ENCODE measurements around the gene NOTCH1.

The NOTCH1 gene

DNA sequence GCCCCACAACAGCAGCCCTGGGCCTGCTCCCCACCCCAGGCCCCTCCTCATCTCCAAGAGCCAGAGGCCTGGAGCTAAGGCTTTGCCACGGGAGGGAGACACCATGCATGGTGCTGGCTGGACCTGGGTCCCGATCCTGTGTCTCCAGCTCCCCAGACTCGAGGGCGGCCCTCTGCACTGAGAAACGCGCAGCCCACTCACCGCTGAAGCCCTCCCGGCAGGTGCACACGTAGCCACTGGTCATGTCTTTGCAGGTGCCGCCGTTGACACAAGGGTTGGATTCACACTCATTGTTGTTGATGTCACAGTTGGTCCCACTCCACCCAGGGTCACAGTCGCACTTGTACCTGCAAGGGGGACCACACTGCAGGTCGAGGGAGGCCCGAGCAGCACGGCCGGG is 32.7 kb downstream of the NOTCH1 start:
- H4K5ac ChIP-seq (ENCODE audit: low read length), result no peak overlapping the region
- no peak overlapping the region for H4K8ac ChIP-seq (ENCODE audit: low read depth, low read length)
- no peaks in the 10 kb centered on the region for H3K27me3 ChIP-seq (ENCODE audit: insufficient read depth, low read length, poor library complexity)
- H2AK5ac ChIP-seq (ENCODE audit: low read length), result no peak overlapping the region
- no peak overlapping the region for H3K4me2 ChIP-seq (ENCODE audit: low read length)
- no peaks in the 10 kb centered on the region for H3K4me1 ChIP-seq (ENCODE audit: control insufficient read depth, low read depth, low read length)
- H3K9ac ChIP-seq (ENCODE audit: low read length), result no peak overlapping the region
- H3K18ac ChIP-seq (ENCODE audit: low read length), result no peak overlapping the region
- H3K56ac ChIP-seq (ENCODE audit: low read length), result no peak overlapping the region
- no peak overlapping the region for H2BK120ac ChIP-seq (ENCODE audit: low read depth, low read length)
- H3K4me3 ChIP-seq (ENCODE audit: low read length), result no peak overlapping the region
- no peak overlapping the region for H3K23ac ChIP-seq (ENCODE audit: low read length)
- H3K4ac ChIP-seq (ENCODE audit: low read depth, low read length), result no peak overlapping the region
- H2BK5ac ChIP-seq (ENCODE audit: low read length), result no peak overlapping the region
- H3K27ac ChIP-seq (ENCODE audit: low read depth, low read length), result no peak overlapping the region
- H3K36me3 ChIP-seq (ENCODE audit: control insufficient read depth, insufficient read depth, low read length), result peaks cover 4% of the 10 kb centered on the region
- no peaks in the 10 kb centered on the region for H3K79me2 ChIP-seq (ENCODE audit: control insufficient read depth, insufficient read depth, low read length)
- DNase-seq, result no peak
- H3K79me1 ChIP-seq (ENCODE audit: low read length), result no peaks in the 10 kb centered on the region
- WGBS (ENCODE audit: extremely low coverage, insufficient coverage, low lambda C conversion rate), result no CpG with 5 or more reads among the region's 16 CpGs
- no peak overlapping the region for H2BK15ac ChIP-seq (replicated peaks; ENCODE audit: low read depth)

DNA sequence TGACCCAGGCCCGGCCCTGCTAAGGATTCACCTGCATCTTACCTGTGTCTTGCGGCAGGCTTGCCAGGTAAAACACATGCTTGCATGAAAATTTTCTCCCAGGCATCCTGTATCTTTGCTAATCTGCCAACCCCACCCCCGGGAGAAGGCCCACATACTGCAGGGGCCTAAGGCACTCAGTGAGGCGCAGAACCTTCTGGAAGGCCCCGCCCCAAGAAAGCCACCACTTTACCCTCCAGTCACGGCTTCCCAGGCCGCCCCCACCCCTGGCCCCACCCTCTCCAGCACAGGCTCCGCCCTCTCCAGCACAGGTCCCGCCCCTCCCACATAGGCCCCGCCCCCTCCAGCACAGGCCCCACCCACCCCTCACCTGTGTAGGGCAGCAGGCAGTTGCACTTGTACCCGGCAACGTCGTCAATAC is 33.2 kb downstream of the NOTCH1 start:
- no peak overlapping the region for H2BK5ac ChIP-seq (ENCODE audit: low read length)
- H3K27me3 ChIP-seq (ENCODE audit: insufficient read depth, low read length, poor library complexity), result no peaks in the 10 kb centered on the region
- H3K79me2 ChIP-seq (ENCODE audit: control insufficient read depth, insufficient read depth, low read length), result no peaks in the 10 kb centered on the region
- H4K8ac ChIP-seq (ENCODE audit: low read depth, low read length), result no peak overlapping the region
- WGBS (ENCODE audit: extremely low coverage, insufficient coverage, low lambda C conversion rate), result no CpG with 5 or more reads among the region's 13 CpGs
- H2BK15ac ChIP-seq (replicated peaks; ENCODE audit: low read depth), result no peak overlapping the region
- H3K27ac ChIP-seq (ENCODE audit: low read depth, low read length), result no peak overlapping the region
- no peak overlapping the region for H3K4me2 ChIP-seq (ENCODE audit: low read length)
- no peak for DNase-seq
- H3K23ac ChIP-seq (ENCODE audit: low read length), result no peak overlapping the region
- no peak overlapping the region for H2AK5ac ChIP-seq (ENCODE audit: low read length)
- H3K9ac ChIP-seq (ENCODE audit: low read length), result no peak overlapping the region
- H3K79me1 ChIP-seq (ENCODE audit: low read length), result no peaks in the 10 kb centered on the region
- H3K36me3 ChIP-seq (ENCODE audit: control insufficient read depth, insufficient read depth, low read length), result peaks cover 8% of the 10 kb centered on the region
- H3K4me3 ChIP-seq (ENCODE audit: low read length), result no peak overlapping the region
- no peak overlapping the region for H2BK120ac ChIP-seq (ENCODE audit: low read depth, low read length)
- no peak overlapping the region for H3K56ac ChIP-seq (ENCODE audit: low read length)
- H4K5ac ChIP-seq (ENCODE audit: low read length), result no peak overlapping the region
- H3K18ac ChIP-seq (ENCODE audit: low read length), result no peak overlapping the region
- no peak overlapping the region for H3K4ac ChIP-seq (ENCODE audit: low read depth, low read length)
- H3K4me1 ChIP-seq (ENCODE audit: control insufficient read depth, low read depth, low read length), result no peaks in the 10 kb centered on the region

DNA sequence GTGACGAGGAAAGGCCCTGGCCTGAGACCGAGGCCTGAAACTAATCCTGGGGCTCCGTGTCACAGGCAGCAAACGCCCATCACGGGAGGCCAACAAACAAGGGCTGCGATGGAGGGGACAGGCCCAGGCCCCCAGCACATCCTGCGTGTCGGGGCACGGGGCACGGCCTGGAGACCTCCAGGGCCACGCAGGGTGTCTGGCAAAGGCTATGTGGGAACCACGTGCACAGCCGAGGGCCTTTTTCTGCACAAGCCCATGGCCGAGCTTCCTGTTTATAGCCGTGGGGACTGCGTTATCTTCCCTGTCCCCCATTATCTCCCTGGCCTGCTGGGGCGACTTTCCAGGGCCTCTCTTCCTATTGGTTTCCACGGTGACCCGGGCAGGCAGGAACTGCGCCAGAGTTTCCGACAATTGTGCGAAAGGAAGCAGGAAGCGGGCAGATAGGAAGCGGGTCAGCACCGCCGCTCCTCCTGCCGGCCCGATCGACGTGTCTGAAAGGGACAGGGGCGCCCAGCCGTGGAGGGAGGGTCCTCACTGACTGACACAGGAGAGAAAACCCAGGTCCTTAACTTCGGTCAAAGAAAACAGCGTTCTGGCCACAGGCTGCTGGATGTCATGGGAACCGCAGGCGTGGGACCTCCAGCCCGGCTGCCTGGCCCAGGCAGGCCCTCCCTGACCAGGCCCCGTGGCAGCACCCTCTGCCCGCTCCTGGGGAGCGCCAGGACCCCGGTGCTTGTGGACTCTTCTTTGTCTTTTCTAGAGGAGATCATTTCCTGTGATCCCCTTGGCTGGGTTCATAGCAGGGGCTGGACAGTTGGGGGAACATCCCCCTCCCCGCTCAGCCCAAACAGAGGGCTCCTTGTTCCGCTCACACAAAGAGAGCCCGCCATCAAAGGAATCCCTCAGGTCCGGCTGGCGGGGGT is 33.9 kb downstream of the NOTCH1 start:
- H2BK15ac ChIP-seq (replicated peaks; ENCODE audit: low read depth), result no peak overlapping the region
- no peak overlapping the region for H3K56ac ChIP-seq (ENCODE audit: low read length)
- no peak overlapping the region for H3K4ac ChIP-seq (ENCODE audit: low read depth, low read length)
- H2AK5ac ChIP-seq (ENCODE audit: low read length), result no peak overlapping the region
- no peak overlapping the region for H4K8ac ChIP-seq (ENCODE audit: low read depth, low read length)
- H3K79me1 ChIP-seq (ENCODE audit: low read length), result no peaks in the 10 kb centered on the region
- no peaks in the 10 kb centered on the region for H3K27me3 ChIP-seq (ENCODE audit: insufficient read depth, low read length, poor library complexity)
- WGBS (ENCODE audit: extremely low coverage, insufficient coverage, low lambda C conversion rate), result no CpG with 5 or more reads among the region's 46 CpGs
- H3K4me1 ChIP-seq (ENCODE audit: control insufficient read depth, low read depth, low read length), result no peaks in the 10 kb centered on the region
- H3K18ac ChIP-seq (ENCODE audit: low read length), result no peak overlapping the region
- H3K9ac ChIP-seq (ENCODE audit: low read length), result no peak overlapping the region
- H3K4me3 ChIP-seq (ENCODE audit: low read length), result no peak overlapping the region
- no peak overlapping the region for H4K5ac ChIP-seq (ENCODE audit: low read length)
- no peak overlapping the region for H3K23ac ChIP-seq (ENCODE audit: low read length)
- peaks cover 8% of the 10 kb centered on the region for H3K36me3 ChIP-seq (ENCODE audit: control insufficient read depth, insufficient read depth, low read length)
- no peak overlapping the region for H3K27ac ChIP-seq (ENCODE audit: low read depth, low read length)
- H2BK5ac ChIP-seq (ENCODE audit: low read length), result no peak overlapping the region
- H3K4me2 ChIP-seq (ENCODE audit: low read length), result no peak overlapping the region
- H2BK120ac ChIP-seq (ENCODE audit: low read depth, low read length), result no peak overlapping the region
- H3K79me2 ChIP-seq (ENCODE audit: control insufficient read depth, insufficient read depth, low read length), result no peaks in the 10 kb centered on the region
- no peak for DNase-seq

DNA sequence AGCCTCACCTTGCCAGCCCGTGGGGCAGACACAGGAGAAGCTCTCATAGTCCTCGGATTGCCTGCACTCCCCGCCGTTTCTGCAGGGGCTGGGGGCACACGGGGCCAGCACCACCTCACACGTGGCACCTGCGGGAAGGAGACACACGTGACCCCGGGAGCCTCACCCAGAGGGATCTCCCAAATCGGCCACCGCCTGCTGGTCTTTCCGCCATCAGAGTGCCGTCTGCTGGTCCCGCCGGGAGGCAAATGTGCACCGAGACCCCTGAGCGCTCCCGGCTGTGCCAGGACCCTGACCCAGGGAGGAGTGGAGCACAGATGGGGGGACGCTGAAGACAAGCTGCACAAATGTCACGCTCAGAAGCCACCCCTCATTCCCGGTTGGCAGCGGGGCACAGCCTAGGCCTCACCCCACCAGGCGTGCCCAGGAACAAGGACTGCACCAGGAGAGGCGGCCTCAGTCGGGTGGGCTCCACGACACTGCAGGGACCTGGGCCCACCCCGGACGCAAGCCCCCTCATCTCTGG is 34.6 kb downstream of the NOTCH1 start:
- no peak overlapping the region for H3K9ac ChIP-seq (ENCODE audit: low read length)
- WGBS (ENCODE audit: extremely low coverage, insufficient coverage, low lambda C conversion rate), result no CpG with 5 or more reads among the region's 28 CpGs
- H3K4me3 ChIP-seq (ENCODE audit: low read length), result no peak overlapping the region
- no peak for DNase-seq
- H4K5ac ChIP-seq (ENCODE audit: low read length), result no peak overlapping the region
- no peak overlapping the region for H3K4me2 ChIP-seq (ENCODE audit: low read length)
- H3K27me3 ChIP-seq (ENCODE audit: insufficient read depth, low read length, poor library complexity), result no peaks in the 10 kb centered on the region
- peaks cover 10% of the 10 kb centered on the region for H3K36me3 ChIP-seq (ENCODE audit: control insufficient read depth, insufficient read depth, low read length)
- H3K4ac ChIP-seq (ENCODE audit: low read depth, low read length), result no peak overlapping the region
- H2BK15ac ChIP-seq (replicated peaks; ENCODE audit: low read depth), result no peak overlapping the region
- no peak overlapping the region for H3K18ac ChIP-seq (ENCODE audit: low read length)
- no peaks in the 10 kb centered on the region for H3K79me2 ChIP-seq (ENCODE audit: control insufficient read depth, insufficient read depth, low read length)
- no peak overlapping the region for H2BK120ac ChIP-seq (ENCODE audit: low read depth, low read length)
- no peak overlapping the region for H4K8ac ChIP-seq (ENCODE audit: low read depth, low read length)
- H3K79me1 ChIP-seq (ENCODE audit: low read length), result no peaks in the 10 kb centered on the region
- no peak overlapping the region for H3K23ac ChIP-seq (ENCODE audit: low read length)
- H2AK5ac ChIP-seq (ENCODE audit: low read length), result no peak overlapping the region
- no peak overlapping the region for H3K27ac ChIP-seq (ENCODE audit: low read depth, low read length)
- H3K56ac ChIP-seq (ENCODE audit: low read length), result no peak overlapping the region
- H3K4me1 ChIP-seq (ENCODE audit: control insufficient read depth, low read depth, low read length), result no peaks in the 10 kb centered on the region
- H2BK5ac ChIP-seq (ENCODE audit: low read length), result no peak overlapping the region

DNA sequence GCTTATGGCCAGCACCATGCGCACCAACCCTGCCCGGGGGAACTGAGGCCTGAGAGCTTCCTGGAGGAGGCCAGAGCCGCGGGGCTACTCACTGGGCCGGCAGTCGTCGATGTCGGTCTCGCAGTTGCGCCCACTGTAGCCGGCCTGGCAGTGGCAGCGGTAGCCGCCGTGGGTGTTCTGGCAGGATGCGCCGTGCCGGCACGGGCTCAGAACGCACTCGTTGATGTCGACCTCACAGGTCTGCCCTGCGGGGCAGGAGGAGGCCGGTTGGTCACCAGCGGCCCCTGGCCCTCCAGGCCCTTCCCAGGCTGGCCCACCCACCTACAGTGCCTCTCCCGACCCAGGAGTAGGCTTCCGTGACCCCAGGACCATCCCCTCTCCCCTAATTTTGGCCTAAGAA is 35.3 kb downstream of the NOTCH1 start:
- H2AK5ac ChIP-seq (ENCODE audit: low read length), result no peak overlapping the region
- no peaks in the 10 kb centered on the region for H3K79me2 ChIP-seq (ENCODE audit: control insufficient read depth, insufficient read depth, low read length)
- peaks cover 10% of the 10 kb centered on the region for H3K36me3 ChIP-seq (ENCODE audit: control insufficient read depth, insufficient read depth, low read length)
- H3K23ac ChIP-seq (ENCODE audit: low read length), result no peak overlapping the region
- no peak overlapping the region for H3K9ac ChIP-seq (ENCODE audit: low read length)
- no peak for DNase-seq
- no peak overlapping the region for H3K4me3 ChIP-seq (ENCODE audit: low read length)
- no peak overlapping the region for H3K56ac ChIP-seq (ENCODE audit: low read length)
- no CpG with 5 or more reads among the region's 26 CpGs for WGBS (ENCODE audit: extremely low coverage, insufficient coverage, low lambda C conversion rate)
- no peak overlapping the region for H2BK5ac ChIP-seq (ENCODE audit: low read length)
- H2BK15ac ChIP-seq (replicated peaks; ENCODE audit: low read depth), result no peak overlapping the region
- H3K4me2 ChIP-seq (ENCODE audit: low read length), result no peak overlapping the region
- H4K8ac ChIP-seq (ENCODE audit: low read depth, low read length), result no peak overlapping the region
- H4K5ac ChIP-seq (ENCODE audit: low read length), result no peak overlapping the region
- H3K27me3 ChIP-seq (ENCODE audit: insufficient read depth, low read length, poor library complexity), result no peaks in the 10 kb centered on the region
- no peak overlapping the region for H3K18ac ChIP-seq (ENCODE audit: low read length)
- no peaks in the 10 kb centered on the region for H3K79me1 ChIP-seq (ENCODE audit: low read length)
- no peaks in the 10 kb centered on the region for H3K4me1 ChIP-seq (ENCODE audit: control insufficient read depth, low read depth, low read length)
- H3K27ac ChIP-seq (ENCODE audit: low read depth, low read length), result no peak overlapping the region
- H2BK120ac ChIP-seq (ENCODE audit: low read depth, low read length), result no peak overlapping the region
- H3K4ac ChIP-seq (ENCODE audit: low read depth, low read length), result no peak overlapping the region

All from mesendoderm (in vitro differentiated cells).